K562 (cell line): Measurements from ENCODE around the gene SLC49A4. TPM values are rescaled to one million over a fixed set of nuclear protein-coding genes. Genes with fewer than 3 reads are reported as not detected.

Source experiments
- ATAC-seq: fragments of 200-7000 bp; cut with Tn5 transposase; 3 replicates; pipeline ENCODE4 v1.9.1; 2020; ENCODE audit warnings: moderate library complexity
- BruUV-seq: library from RNA; stranded (reverse); fragments of 400-500 nt; replicated peaks from 2 replicates; lab custom pipeline; 2021; lab: Mats Ljungman, UMichigan
- CTCF ChIA-PET: fragments of 300-600 bp; formaldehyde crosslinking; extraction: SDS; loops from one replicate; lab custom pipeline; 2021; ENCODE audit warnings: low intra/inter-chr PET ratio; lab: Yijun Ruan, JAX
- POLR2A ChIA-PET: fragments of 300-600, 350-650 bp; sonication (Branson Sonifier 250); formaldehyde crosslinking; extraction: SDS; loops from one replicate; lab custom pipeline; 2021; ENCODE audit warnings: antibody characterized with exemption, inconsistent platforms; lab: Yijun Ruan, JAX
- DNase-seq, 4 experiments: peaks; one replicate each; pipeline versions ENCODE4 v3.0.0 to v3.0.0-alpha.2; 2011 to 2018; ENCODE audit warnings: low spot score in 3 of 4, mixed read lengths in 3 of 4; ENCODE audit errors: extremely low read depth in 1 of 4
- FAIRE-seq: peaks from 2 replicates; lab custom pipeline; 2011; peaks lifted over from hg19 to GRCh38; lab: Jason Lieb, UNC
- H2AFZ ChIP-seq: 2 replicates; pipeline ENCODE4 v1.6.0; 2011; ENCODE audit warnings: low read depth, low read length, control low read depth, inconsistent platforms
- H3K27ac ChIP-seq: fragments of 200-600 bp; 3 replicates; pipeline ENCODE4 v1.8.0; 2011; ENCODE audit warnings: low read depth, mild to moderate bottlenecking, control low read depth, inconsistent platforms, low read length, moderate library complexity, mixed read lengths; ENCODE audit errors: extremely low read depth
- H3K27me3 ChIP-seq, 2 experiments: fragments of 300-600 bp in 1 of 2; 2 replicates in 1 of 2; 3 replicates in 1 of 2; pipeline versions ENCODE4 v1.6.0 to v1.8.0; 2011; ENCODE audit warnings: inconsistent platforms in 2 of 2, low read length in 2 of 2, mild to moderate bottlenecking in 1 of 2, mixed read lengths in 1 of 2, moderate library complexity in 1 of 2; ENCODE audit not compliant: control insufficient read depth in 2 of 2, insufficient read depth in 2 of 2
- H3K36me3 ChIP-seq: fragments of 300-600 bp; 3 replicates; pipeline ENCODE4 v1.8.0; 2011; ENCODE audit warnings: mild to moderate bottlenecking, low read length, inconsistent platforms; ENCODE audit not compliant: control insufficient read depth, insufficient read depth
- H3K4me1 ChIP-seq, 2 experiments: fragments of 200-600 bp in 1 of 2; replicated peaks in 1 of 2; 2 replicates in 1 of 2; 3 replicates in 1 of 2; pipeline versions ENCODE4 v1.5.1 to v1.8.0; 2011; ENCODE audit warnings: inconsistent platforms in 2 of 2, low read length in 2 of 2, mild to moderate bottlenecking in 1 of 2, mixed read lengths in 1 of 2, moderate library complexity in 1 of 2; ENCODE audit not compliant: control insufficient read depth in 2 of 2, insufficient read depth in 2 of 2
- H3K4me2 ChIP-seq: 2 replicates; pipeline ENCODE4 v1.6.1; 2011; ENCODE audit warnings: low read length, control low read depth, inconsistent platforms, mixed read lengths; ENCODE audit not compliant: insufficient read depth
- H3K4me3 ChIP-seq: fragments of 200-600 bp; sonication (generic), shearing (Covaris generic); 2 replicates; pipeline ENCODE4 v1.5.1; 2016; ENCODE audit warnings: control low read depth, inconsistent platforms
- H3K79me2 ChIP-seq: fragments of 200-600 bp; 3 replicates; pipeline ENCODE4 v1.8.0; 2011; ENCODE audit warnings: low read length, inconsistent platforms; ENCODE audit not compliant: control insufficient read depth, insufficient read depth
- H3K9ac ChIP-seq, 2 experiments: 2 replicates each; pipeline versions ENCODE4 v1.6.0 to v1.6.1; 2011; ENCODE audit warnings: low read depth in 2 of 2, low read length in 2 of 2, control low read depth in 1 of 2, inconsistent platforms in 1 of 2, mild to moderate bottlenecking in 1 of 2, mixed read lengths in 1 of 2; ENCODE audit not compliant: insufficient read depth in 1 of 2
- H3K9me1 ChIP-seq: one replicate; pipeline ENCODE4 v1.6.0; 2011; ENCODE audit warnings: inconsistent platforms, mild to moderate bottlenecking, low read length, moderate library complexity; ENCODE audit not compliant: control insufficient read depth, insufficient read depth
- H3K9me3 ChIP-seq: replicated peaks from 2 replicates; pipeline ENCODE4 v1.5.1; 2011; ENCODE audit warnings: low read depth, low read length, inconsistent platforms; ENCODE audit not compliant: control insufficient read depth, insufficient read depth
- H4K20me1 ChIP-seq: replicated peaks from 2 replicates; pipeline ENCODE4 v1.6.1; 2011; ENCODE audit warnings: low read length, inconsistent platforms, mixed read lengths; ENCODE audit not compliant: control insufficient read depth, insufficient read depth
- FOXA1 ChIP-seq: fragments of 450-650 bp; IDR thresholded peaks from 2 replicates; pipeline ENCODE4 v1.6.1; 2016; ENCODE audit warnings: mild to moderate bottlenecking, borderline replicate concordance
- GABPB2 ChIP-seq: fragments of 250-450 bp; sonication (Bioruptor Pico); conservative IDR thresholded peaks from 2 replicates; pipeline ENCODE4 v1.5.1; 2021; ENCODE audit warnings: mild to moderate bottlenecking
- HDAC2 ChIP-seq: fragments of 450-650 bp; IDR thresholded peaks from 2 replicates; pipeline ENCODE4 v1.6.1; 2016; ENCODE audit warnings: mild to moderate bottlenecking
- HMGN3 ChIP-seq: IDR thresholded peaks from 2 replicates; pipeline ENCODE4 v1.6.1; 2011; ENCODE audit warnings: borderline replicate concordance, low read depth, mild to moderate bottlenecking, mixed read lengths, low read length; ENCODE audit not compliant: insufficient read length; ENCODE audit errors: extremely low read depth
- L3MBTL2 ChIP-seq: fragments of 450-650 bp; IDR thresholded peaks from 2 replicates; pipeline ENCODE4 v1.6.1; 2016; ENCODE audit warnings: mild to moderate bottlenecking, moderate library complexity
- MEF2A ChIP-seq: IDR thresholded peaks from 2 replicates; pipeline ENCODE4 v1.6.1; 2011; ENCODE audit warnings: low read depth, mild to moderate bottlenecking, low read length, moderate library complexity; ENCODE audit not compliant: control insufficient read depth
- MTA3 ChIP-seq: fragments of 450-650 bp; formaldehyde crosslinking; IDR thresholded peaks from 2 replicates; pipeline ENCODE4 v1.6.1; 2017; ENCODE audit warnings: mild to moderate bottlenecking, borderline replicate concordance
- PTTG1 ChIP-seq: fragments of 450-650 bp; IDR thresholded peaks from 2 replicates; pipeline ENCODE4 v1.6.1; 2016; ENCODE audit warnings: low read depth, mild to moderate bottlenecking, missing genetic modification characterization, missing compliant biosample characterization
- RBM25 ChIP-seq: fragments of 200-400 bp; formaldehyde crosslinking; IDR thresholded peaks from 2 replicates; pipeline ENCODE4 v1.6.1; 2018; ENCODE audit warnings: low read length, low read depth, moderate library complexity; ENCODE audit not compliant: severe bottlenecking
- SMAD3 ChIP-seq: fragments of 450-650 bp; formaldehyde crosslinking; conservative IDR thresholded peaks from 2 replicates; pipeline ENCODE4 v1.4.0; 2020; ENCODE audit warnings: mild to moderate bottlenecking
- TFAM ChIP-seq: fragments of 250-450 bp; sonication (Bioruptor Pico); conservative IDR thresholded peaks from 2 replicates; pipeline ENCODE4 v1.5.0; 2021; ENCODE audit warnings: mild to moderate bottlenecking, moderate library complexity
- U2AF2 ChIP-seq: fragments of 200-400 bp; formaldehyde crosslinking; optimal IDR thresholded peaks from 2 replicates; pipeline ENCODE3; 2017; ENCODE audit warnings: low read depth, mild to moderate bottlenecking, low read length
- ZNF75A ChIP-seq: fragments of 450-650 bp; formaldehyde crosslinking; IDR thresholded peaks from 2 replicates; pipeline ENCODE4 v1.4.0; 2020; ENCODE audit warnings: mild to moderate bottlenecking
- WGBS: fragments of 100-300 bp; shearing (Covaris generic); methylation state at CpG from one replicate; pipeline ENCODE4 v1.1.6; 2016; ENCODE audit warnings: low coverage, mixed read lengths; ENCODE audit not compliant: insufficient coverage; ENCODE audit errors: missing lambda C conversion rate; 5-methylcytosine and 5-hydroxymethylcytosine counted together
- in situ Hi-C: fragments of 300-500 bp; cut with MboI; formaldehyde crosslinking; loops from 4 replicates; pipeline ENCODE4 v1.15.0; 2018; ENCODE audit warnings: inconsistent platforms, mixed read lengths
- intact Hi-C: fragments of 100-400 bp; cut with micrococcal nuclease; formaldehyde crosslinking; loops from 2 replicates; pipeline ENCODE4 v1.14.2; 2022
- polyA plus RNA-seq, 8 experiments: library from polyadenylated mRNA; depleted of rRNA in 4 of 8; stranded (reverse) in 5 of 8; unstranded in 3 of 8; fragments of >200 nt; fragmentation: Nextera tagmentation in 2 of 8; fragmentation: Illumina TruSeq in 1 of 8; extraction: Ambion mirVana in 2 of 8; extraction: Trizol in 1 of 8; gene quantifications; 2 replicates each; pipeline versions ENCODE4 v1.2.1 to v1.2.3, GENCODE V29; 2011 to 2014; ENCODE audit warnings: inconsistent platforms in 1 of 8, missing spikeins in 1 of 8
- total RNA-seq, 7 experiments: library from RNA; depleted of rRNA in 6 of 7; stranded (reverse); fragments of >200 nt in 6 of 7; fragmentation: Illumina TruSeq in 2 of 7; extraction: Trizol in 2 of 7; gene quantifications; 2 replicates each; pipeline versions ENCODE4 v1.2.1 to v1.2.3, GENCODE V29; 2011 to 2021; ENCODE audit warnings: low replicate concordance in 1 of 7

Gene SLC49A4
- total and polyA plus RNA-seq, 9 of the 15 experiments (the other 6 are each of a cell fraction or from before 2014, with no cell fraction given) = 0.15 to 1.3 (median 0.83) TPM

GRCh38 chr3:122923611-122924010 lies 128.7 kb downstream of the SLC49A4 start:
- Histone ChIP-seq H3K4me3 (no peak overlapping the region), H3K4me2 (no peak overlapping the region), H3K27me3 (peaks cover 11 to 68% of the 10 kb centered on the region in 2 experiments; a peak in 4 of 5 replicates), H3K27ac (no peak overlapping the region), H3K9me3 (no peaks in the 10 kb centered on the region), H3K36me3 (no peaks in the 10 kb centered on the region), H3K79me2 (no peaks in the 10 kb centered on the region), H4K20me1 (no peaks in the 10 kb centered on the region), H2AFZ (no peak overlapping the region), H3K4me1 (peaks cover 0 to 9% of the 10 kb centered on the region in 2 experiments; a peak in 3 of 5 replicates), H3K9ac (no peak overlapping the region), H3K9me1 (no peaks in the 10 kb centered on the region)
- no peak for DNase-seq
- BruUV-seq = no TSS peak
- POLR2A ChIA-PET = no interaction called here
- ATAC-seq = no peak
- WGBS = 7% methylated on average over 3 of the region's 6 CpGs
- intact Hi-C loops = loop anchor here (10.0 kb wide), 1 partner anchor 169 kb away; no protein-coding TSS in a partner anchor
- no peak for TF ChIP-seq PTTG1
- TF ChIP-seq HMGN3 = no peak
- TF ChIP-seq TFAM (CRISPR knock-in tag) = no peak
- no peak for TF ChIP-seq HDAC2
- TF ChIP-seq RBM25 = no peak
- no peak for TF ChIP-seq FOXA1
- no peak for TF ChIP-seq ZNF75A (CRISPR knock-in tag)
- CTCF ChIA-PET = no interaction called here
- FAIRE-seq = no peak
- in situ Hi-C loops = no loop called here

GRCh38 chr3:122924056-122924455 lies 129.2 kb downstream of the SLC49A4 start:
- Histone ChIP-seq H3K27me3 (peaks cover 16 to 72% of the 10 kb centered on the region in 2 experiments; a peak in 4 of 5 replicates), H3K9ac (no peak overlapping the region), H3K27ac (no peak overlapping the region), H3K79me2 (no peaks in the 10 kb centered on the region), H3K9me1 (no peaks in the 10 kb centered on the region), H4K20me1 (no peaks in the 10 kb centered on the region), H3K36me3 (no peaks in the 10 kb centered on the region), H3K4me2 (no peak overlapping the region), H3K4me3 (no peak overlapping the region), H3K4me1 (peaks cover 0 to 9% of the 10 kb centered on the region in 2 experiments; a peak in 3 of 5 replicates), H3K9me3 (no peaks in the 10 kb centered on the region), H2AFZ (no peak overlapping the region)
- 0% methylated on average over 2 of the region's 2 CpGs for WGBS
- in situ Hi-C loops (no loop called here), intact Hi-C loops (loop anchor here (10.0 kb wide), 1 partner anchor 169 kb away; no protein-coding TSS in a partner anchor)
- no TSS peak for BruUV-seq
- DNase-seq = no peak
- no peak for ATAC-seq
- CTCF ChIA-PET = no interaction called here
- POLR2A ChIA-PET = no interaction called here
- no peak for FAIRE-seq
- TF ChIP-seq MEF2A (no peak), GABPB2 (no peak), U2AF2 (no peak), SMAD3 (no peak), L3MBTL2 (no peak), MTA3 (no peak)
- TF ChIP-seq, all 486 proteins: peak for 0
